ENCODE measurements around the gene GUCD1.
"Not testable (repeated sequence)": the region's sequence is repeated elsewhere in the genome, so short reads cannot be mapped to it uniquely, and the experiment has no call there.

Gene GUCD1

DNA sequence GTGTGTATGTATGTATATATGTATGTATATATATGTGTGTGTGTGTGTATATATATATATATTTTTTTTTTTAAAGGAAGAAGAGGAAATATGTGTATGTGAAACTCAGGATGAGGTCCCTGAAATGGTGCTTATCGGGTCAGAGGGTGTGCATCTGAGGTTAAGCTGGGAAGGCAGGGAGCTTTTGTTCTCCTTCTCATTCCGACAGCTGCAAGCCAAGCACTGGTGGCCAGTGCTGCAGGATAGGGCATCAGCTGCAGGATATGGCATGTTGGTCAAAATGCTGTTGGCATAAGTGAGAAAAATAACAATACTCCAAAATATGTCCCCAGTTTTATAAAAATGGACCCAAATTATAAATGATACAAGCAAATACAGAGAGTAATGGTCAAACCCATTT lies 8.3 kb upstream of the GUCD1 start:
- DNase-seq, result no peak

- DNase-seq, result no peak
Observed at GRCh38 chr22:24559471-24559870, 4.5 kb upstream of the GUCD1 start.

DNA sequence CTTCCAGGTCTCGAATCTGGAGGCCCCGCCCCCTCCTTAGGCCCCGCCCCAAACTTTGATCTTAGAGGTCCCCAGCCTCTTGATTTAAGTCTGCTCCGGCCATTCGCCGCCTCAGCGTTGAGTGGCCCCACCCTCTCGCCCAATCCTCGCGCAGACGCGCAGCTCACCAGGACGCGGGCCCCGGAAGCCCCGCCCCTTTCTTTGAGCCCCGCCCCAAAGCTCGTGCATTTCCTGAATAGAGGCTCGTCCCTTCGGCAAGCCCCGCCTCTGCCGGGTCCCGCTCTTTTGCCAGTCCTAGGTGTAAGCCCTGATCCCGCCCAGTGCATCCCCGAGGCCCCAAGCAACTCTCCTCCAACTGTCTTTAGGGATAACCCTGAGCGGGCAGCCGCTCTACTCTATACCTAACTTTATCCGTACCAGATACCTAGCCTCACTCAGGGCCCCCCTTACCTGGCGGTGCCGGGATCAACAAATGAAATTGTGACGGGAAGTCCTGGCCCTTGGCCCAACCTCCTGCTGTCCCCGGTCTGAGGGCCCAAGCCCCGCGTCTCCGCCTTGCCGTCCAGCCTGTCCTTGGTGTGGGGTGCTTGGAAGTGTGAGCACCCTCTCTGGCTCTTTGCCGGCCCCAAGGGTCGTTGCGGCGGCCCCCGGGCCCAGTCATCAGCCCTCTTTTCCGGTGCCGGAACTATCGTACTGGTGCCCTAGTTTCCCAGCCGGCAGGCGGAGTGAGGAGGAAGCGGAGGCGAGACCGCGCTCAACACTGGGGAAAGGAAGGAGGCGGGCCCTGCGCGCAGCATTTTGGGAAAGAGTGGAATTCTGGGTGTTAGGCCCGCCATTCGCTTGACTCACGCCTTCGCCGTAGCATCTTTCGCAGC lies 464 bp upstream of the GUCD1 start, which contains the start of gene SNRPD3:
SNRPD3 (plus strand) TSS at position 835 of the 875 bp plus-strand sequence. CDS start 1,676 bp downstream, outside the sequence.
- DNase-seq, result peak; percentile 100

DNA sequence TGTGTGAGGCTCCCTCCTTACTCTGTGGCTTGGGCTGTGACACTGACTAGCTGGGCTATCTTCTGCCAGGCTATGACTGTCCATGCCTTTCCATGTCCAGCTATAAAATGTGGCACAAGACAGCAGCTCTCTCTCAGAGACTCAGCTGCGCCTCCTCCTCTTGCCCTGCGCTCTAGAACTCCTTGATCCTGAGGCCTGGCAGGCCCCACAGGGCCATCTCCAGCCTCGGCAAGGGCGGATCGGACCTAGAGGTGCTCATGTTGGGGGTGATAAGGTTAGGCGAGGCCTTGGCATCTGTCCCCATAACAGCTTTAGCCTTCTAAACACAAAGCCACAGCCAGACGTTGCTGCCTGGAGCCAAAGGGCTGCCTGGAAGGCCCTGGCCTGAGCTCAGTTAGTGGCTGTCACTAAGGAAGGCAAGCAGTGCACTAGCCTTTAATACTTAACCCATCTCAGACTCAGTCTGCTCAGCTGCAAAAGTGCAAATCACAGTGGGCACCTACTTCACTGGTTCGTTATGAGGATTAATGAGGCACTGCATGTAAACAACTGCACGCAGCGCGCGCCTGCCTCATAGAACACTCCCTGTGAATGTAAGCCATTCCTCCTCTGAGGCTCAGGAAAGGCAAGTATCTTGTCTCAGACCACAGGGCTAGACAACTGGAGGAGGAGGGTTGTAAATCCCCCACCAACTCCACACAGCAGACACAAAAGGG lies 1.2 kb downstream of the GUCD1 start:
- peak; percentile 24 for DNase-seq

- DNase-seq, result not testable (repeated sequence)
Observed at GRCh38 chr22:24552503-24553286, 2.2 kb downstream of the GUCD1 start.

DNA sequence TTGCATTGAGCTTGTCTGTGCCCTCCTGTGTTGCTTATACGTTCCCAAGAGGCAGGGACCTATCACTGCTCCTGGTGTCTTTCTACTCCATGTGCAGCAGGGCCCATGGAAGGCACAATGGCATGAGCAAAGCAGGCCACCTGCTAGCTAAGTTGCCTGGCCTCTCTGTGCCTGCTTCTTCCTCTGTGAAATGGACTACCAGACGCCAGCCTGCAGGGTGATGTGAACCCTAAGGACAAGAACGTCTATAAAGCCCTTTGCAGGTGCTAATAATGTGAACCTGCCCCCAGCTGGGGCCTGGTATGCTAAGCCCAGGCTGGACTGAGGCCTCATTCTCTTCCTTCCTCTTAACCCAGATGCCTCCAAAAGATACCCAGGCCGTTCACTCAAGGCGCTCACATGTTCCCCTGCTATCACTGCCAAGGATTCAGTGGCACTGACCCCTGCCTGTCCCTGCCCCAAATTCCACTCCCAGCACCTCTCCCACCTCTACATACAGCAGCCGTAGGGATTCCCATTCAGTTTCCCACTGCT lies 4.0 kb downstream of the GUCD1 start:
- DNase-seq, result no peak

DNA sequence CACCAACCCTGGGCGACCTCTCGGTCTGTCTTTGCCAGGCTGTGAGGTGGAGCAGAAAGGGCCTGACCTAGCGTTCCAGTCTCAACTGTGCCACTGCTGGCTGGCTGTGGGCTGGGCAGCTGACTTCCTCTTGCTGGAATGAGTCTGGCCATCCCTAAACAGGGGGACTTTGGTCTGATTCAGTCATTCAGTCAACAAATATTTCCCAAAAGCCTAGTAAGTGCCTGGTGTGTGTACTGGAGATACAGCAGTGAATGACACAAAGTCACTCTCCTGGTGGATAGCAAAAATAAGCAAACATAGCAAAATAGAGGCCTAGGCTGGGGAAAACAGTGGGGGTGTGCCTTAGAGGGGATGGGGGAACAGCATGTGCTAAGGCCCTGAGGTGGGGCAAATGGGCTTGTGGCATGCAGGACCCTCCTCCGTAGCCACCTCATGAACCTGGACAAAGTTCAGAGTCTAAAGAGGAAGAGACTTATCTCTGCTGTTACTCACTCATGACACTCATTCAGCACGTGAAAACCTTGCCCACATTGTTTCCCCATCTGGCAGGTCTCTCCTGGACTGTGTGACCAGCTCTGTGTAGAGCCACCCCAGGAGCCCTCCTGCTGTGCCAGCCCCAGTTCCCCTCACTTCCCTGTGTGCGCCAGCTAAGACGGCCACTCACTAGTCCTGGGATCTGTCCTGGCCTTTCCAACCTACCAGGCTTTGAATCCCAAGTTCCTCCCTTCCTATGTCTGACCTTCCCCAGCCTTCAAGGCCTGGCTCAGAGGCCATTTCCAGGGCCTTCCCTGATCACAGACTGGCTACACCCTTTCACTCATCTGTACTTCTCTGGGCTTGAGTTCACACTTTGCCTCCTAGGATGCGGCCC lies 4.7 kb downstream of the GUCD1 start:
- no peak for DNase-seq

GRCh38 chr22:24548812-24549211 lies 6.1 kb downstream of the GUCD1 start:
- DNase-seq, result no peak

DNA sequence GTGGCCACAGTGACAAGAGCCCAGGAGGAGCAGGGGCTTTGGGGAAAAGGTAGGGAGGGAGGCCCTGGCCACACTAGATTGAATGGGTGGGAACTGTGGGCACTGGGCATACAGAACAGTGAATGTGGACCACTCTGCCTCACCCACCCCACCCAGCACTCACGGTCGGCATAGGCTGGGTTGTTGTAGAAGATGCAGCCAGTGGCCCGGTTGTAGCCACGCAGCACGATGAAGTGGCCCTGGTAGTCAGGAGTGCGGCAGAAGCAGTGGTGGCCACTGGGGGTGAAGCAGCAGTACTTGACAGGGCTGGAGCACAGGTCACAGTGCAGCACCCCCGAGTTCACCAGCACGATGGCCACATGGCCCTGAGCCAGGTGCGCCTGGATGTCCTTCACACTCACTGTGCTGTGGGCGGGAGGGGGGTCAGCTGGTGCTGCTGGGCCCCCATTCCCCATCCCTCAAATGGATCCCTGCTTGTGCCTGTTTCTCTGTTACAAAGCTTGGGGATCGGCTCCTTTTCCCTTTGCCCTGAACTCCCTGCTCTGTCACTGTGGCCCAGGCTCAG lies 11.2 kb downstream of the GUCD1 start:
- no peak for DNase-seq

- DNase-seq, result no peak
Observed at GRCh38 chr22:24543185-24543601, 11.7 kb downstream of the GUCD1 start.

- peak; percentile 75 for DNase-seq
Observed at GRCh38 chr22:24542641-24543040, 12.3 kb downstream of the GUCD1 start.

GRCh38 chr22:24541681-24542515 lies 13.0 kb downstream of the GUCD1 start:
- DNase-seq, result no peak

DNA sequence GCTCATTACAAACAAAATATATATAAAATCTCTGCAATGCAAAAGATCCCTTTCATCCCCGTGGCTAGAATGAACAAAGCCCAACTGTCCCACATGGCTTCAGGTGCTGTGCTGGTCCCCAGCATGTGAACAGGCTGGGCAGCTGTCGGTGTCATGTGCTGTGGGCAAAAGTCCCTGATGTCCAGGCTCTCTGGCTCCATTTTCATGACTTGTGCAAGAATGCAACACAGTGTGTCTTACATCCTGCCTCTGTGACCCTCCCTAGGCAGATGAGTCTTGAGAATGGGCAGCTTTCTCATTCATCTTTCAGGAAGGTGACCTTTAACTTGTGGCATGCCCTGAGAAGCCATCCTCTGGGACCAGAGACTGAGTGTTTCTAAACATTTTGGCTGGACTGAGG lies 14.5 kb downstream of the GUCD1 start:
- no peak for DNase-seq

DNA sequence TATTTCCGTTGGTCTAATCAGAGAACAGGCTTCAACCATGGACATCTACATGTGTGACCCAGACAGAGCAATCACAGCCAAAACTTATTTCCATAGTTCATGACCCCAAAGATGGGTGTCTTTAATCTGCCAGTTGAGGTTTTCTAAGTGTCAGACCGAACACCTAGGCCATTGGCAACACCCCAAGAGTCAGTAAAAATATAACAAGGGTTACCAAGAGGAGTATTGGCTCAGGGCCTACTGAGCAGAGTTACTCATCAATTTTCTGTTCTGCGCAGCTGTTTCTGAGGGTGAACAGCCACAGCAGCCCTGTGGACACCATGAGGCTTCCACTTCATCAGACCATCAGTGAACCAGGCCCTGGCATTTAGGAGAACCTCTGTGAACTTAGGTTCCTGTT lies 18.8 kb downstream of the GUCD1 start:
- no peak for DNase-seq

- DNase-seq, result no peak
Observed at GRCh38 chr22:24535348-24535747, 19.6 kb downstream of the GUCD1 start.

GRCh38 chr22:24532075-24532474 lies 22.9 kb downstream of the GUCD1 start:
- no peak for DNase-seq

DNA sequence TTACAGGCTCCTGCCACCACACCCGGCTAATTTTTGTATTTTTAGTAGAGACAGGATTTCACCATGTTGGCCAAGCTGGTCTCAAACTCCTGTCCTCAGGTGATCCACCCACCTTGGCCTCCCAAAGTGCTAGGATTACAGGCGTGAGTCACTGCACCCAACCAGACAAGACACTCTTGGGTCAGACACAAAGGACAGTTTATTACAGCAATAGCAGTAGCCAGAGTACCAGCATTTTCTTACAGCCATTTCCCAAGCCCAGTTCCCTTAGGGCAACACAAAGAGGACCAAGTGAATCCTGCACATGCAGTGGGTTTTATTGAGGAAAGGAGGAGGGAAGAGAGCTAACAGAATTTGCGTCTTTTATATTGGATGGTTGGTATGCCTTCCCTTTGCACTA lies 24.0 kb downstream of the GUCD1 start:
- DNase-seq, result not testable (repeated sequence)

DNA sequence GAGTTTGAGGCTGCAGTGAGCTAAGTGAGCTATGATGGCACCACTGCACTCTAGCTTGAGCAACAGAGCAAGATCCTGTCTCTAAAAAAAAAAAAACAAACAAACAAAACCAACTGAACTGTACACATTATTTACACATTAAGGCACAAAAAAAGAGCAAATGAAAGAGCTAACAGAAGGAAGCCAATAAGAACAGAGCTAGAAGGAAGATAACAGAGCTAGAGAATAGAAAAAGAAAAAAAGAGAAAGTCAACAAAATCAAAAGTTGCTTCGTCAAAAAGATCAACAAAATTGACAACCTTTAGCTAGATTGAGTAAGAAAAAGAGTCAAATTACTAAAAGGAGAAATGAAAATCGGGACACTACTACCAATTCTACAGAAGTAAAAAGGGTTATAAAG lies 25.0 kb downstream of the GUCD1 start:
- DNase-seq, result no peak

GRCh38 chr22:24526191-24526590 lies 28.7 kb downstream of the GUCD1 start:
- no peak for DNase-seq

DNA sequence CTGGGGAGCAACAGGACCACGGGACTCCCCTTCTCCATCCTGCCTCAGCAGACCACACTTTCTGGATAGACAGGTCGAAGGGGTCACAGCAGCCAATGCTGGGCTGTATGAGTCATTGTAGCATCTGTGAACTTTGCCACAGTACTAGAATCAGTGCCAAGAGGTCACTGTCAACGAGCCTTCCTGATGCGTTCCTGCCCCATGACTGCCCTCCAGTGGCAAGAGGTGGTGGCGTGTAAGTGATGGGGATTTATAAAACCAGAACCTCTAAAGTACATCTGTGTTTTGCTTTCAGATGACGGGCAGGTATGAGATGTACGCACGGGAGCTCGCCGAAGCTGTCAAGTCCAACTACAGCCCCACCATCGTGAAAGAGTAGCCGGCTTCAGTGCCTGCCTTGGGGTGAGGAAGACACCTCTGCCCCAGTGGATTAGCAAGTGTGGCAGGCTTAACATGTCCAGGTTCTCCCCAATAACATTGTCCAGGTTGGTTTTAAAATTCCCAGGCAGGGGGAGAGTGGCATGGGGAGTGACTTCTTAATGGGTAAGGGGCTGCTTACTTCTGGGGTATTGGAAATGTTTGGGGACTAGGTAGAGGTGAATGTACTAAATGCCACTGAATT lies 29.4 kb downstream of the GUCD1 start:
- peak; percentile 66 for DNase-seq
